Panc1 (cell line): ENCODE measurements around the gene RAP1GAP2. TPM values are rescaled to one million over a fixed set of nuclear protein-coding genes. Genes with fewer than 3 reads are reported as not detected.

ENCODE experiments used
- ATAC-seq: fragments of 200-7000 bp; cut with Tn5 transposase; 2 replicates; pipeline ENCODE4 v1.9.1; 2020; ENCODE audit warnings: mild to moderate bottlenecking, moderate library complexity
- BruUV-seq: library from RNA; stranded (reverse); fragments of 400-500 nt; replicated peaks from 2 replicates; lab custom pipeline; 2021; lab: Mats Ljungman, UMichigan
- CTCF ChIA-PET: fragments of 300-600 bp; sonication (Branson Sonifier 250); formaldehyde crosslinking; loops from one replicate; lab custom pipeline; 2022; ENCODE audit warnings: antibody characterized with exemption; lab: Charles Lee
- POLR2A ChIA-PET: fragments of 300-600 bp; sonication (Branson Sonifier 250); formaldehyde crosslinking; loops from one replicate; lab custom pipeline; 2022; ENCODE audit warnings: antibody characterized with exemption; lab: Charles Lee
- DNase-seq: peaks from one replicate; pipeline ENCODE4 v3.0.0-alpha.2; 2010; ENCODE audit warnings: low read depth, low spot score
- H3K27ac ChIP-seq: 2 replicates; pipeline ENCODE4 v1.5.1; 2011; ENCODE audit warnings: mild to moderate bottlenecking, low read length, inconsistent platforms
- H3K27me3 ChIP-seq: fragments of 200-500 bp; sonication (Bioruptor generic); 2 replicates; pipeline ENCODE4 v1.6.0; 2014; ENCODE audit warnings: low read length, inconsistent platforms; ENCODE audit not compliant: control insufficient read depth, insufficient read depth
- H3K36me3 ChIP-seq: fragments of 200-500 bp; sonication (Bioruptor generic); 2 replicates; pipeline ENCODE4 v1.5.1; 2014; ENCODE audit warnings: inconsistent platforms, mild to moderate bottlenecking, low read length, moderate library complexity; ENCODE audit not compliant: control insufficient read depth, insufficient read depth
- H3K4me1 ChIP-seq: 2 replicates; pipeline ENCODE4 v1.5.1; 2011; ENCODE audit warnings: inconsistent platforms, mild to moderate bottlenecking, low read length, moderate library complexity; ENCODE audit not compliant: control insufficient read depth, insufficient read depth
- H3K4me3 ChIP-seq, 2 experiments: 2 replicates each; pipeline ENCODE4 v1.5.1; 2011 to 2012; ENCODE audit warnings: low read depth in 2 of 2, low read length in 2 of 2, mild to moderate bottlenecking in 2 of 2, inconsistent platforms in 1 of 2, moderate library complexity in 1 of 2
- H3K9me3 ChIP-seq: fragments of 200-500 bp; sonication (Bioruptor generic); 2 replicates; pipeline ENCODE4 v1.5.1; 2014; ENCODE audit warnings: low read depth, mild to moderate bottlenecking, inconsistent platforms, low read length, moderate library complexity; ENCODE audit not compliant: control insufficient read depth, insufficient read depth
- CTCF ChIP-seq: fragments of 450-650 bp; IDR thresholded peaks from 2 replicates; pipeline ENCODE4 v1.5.1; 2017; ENCODE audit warnings: mild to moderate bottlenecking
- POLR2AphosphoS5 ChIP-seq: IDR thresholded peaks from 2 replicates; pipeline ENCODE4 v1.6.1; 2012; ENCODE audit warnings: mild to moderate bottlenecking, low read depth, low read length, moderate library complexity
- REST ChIP-seq, 2 experiments: IDR thresholded peaks; 2 replicates each; pipeline ENCODE4 v1.6.1; 2011 to 2012; ENCODE audit warnings: low read depth in 2 of 2, control low read depth in 1 of 2, low read length in 1 of 2, mild to moderate bottlenecking in 1 of 2, moderate library complexity in 1 of 2; ENCODE audit not compliant: insufficient read depth in 1 of 2
- SIN3A ChIP-seq: IDR thresholded peaks from 2 replicates; pipeline ENCODE4 v1.6.1; 2012; ENCODE audit warnings: low read depth, mild to moderate bottlenecking, low read length, moderate library complexity, borderline replicate concordance; ENCODE audit not compliant: insufficient read depth
- TCF7L2 ChIP-seq: IDR thresholded peaks from 2 replicates; pipeline ENCODE4 v1.6.1; 2011; ENCODE audit warnings: mild to moderate bottlenecking, low read depth, low read length, inconsistent platforms
- in situ Hi-C: cut with HindIII; loops from 2 replicates; pipeline ENCODE4 v1.10.0; 2016; ENCODE audit warnings: low sequenced_read_pairs, low pct_unique_long_range_greater_than_20kb
- intact Hi-C: fragments of 100-400 bp; cut with micrococcal nuclease; formaldehyde crosslinking; loops from one replicate; pipeline ENCODE4 v1.10.0; 2022; ENCODE audit not compliant: unreplicated experiment
- total RNA-seq: library from RNA; stranded (reverse); gene quantifications from one replicate; pipeline ENCODE4 v1.2.1, GENCODE V29; 2021; ENCODE audit not compliant: unreplicated experiment

The RAP1GAP2 gene
- total RNA-seq, 1 experiment from 2014 or later = 10.0 TPM

- POLR2A ChIA-PET = interaction anchor here (0.9 kb wide), 1 partner anchor 84 kb away, joined by 4 read pairs; no protein-coding TSS in a partner anchor
- no peak for ATAC-seq
- no TSS peak for BruUV-seq
- Histone ChIP-seq H3K4me1 (no peaks in the 10 kb centered on the region; the same call in 1 of the 2 replicates), H3K36me3 (no peaks in the 10 kb centered on the region), H3K4me3 (no peak overlapping the region), H3K27me3 (no peaks in the 10 kb centered on the region), H3K27ac (no peak overlapping the region), H3K9me3 (no peaks in the 10 kb centered on the region)
- CTCF ChIA-PET = interaction anchor here (0.7 to 1.4 kb wide), 2 partner anchors 165 kb away, joined by 3 to 23 read pairs; no protein-coding TSS in a partner anchor
- TF ChIP-seq REST (IDR thresholded peaks at IDR 0.05; ENCODE audit: insufficient read depth in 1 of 2, low read depth in 2 of 2, low read length in 1 of 2) (no peak), SIN3A (no peak), POLR2AphosphoS5 (no peak), TCF7L2 (no peak), CTCF (no peak)
- in situ Hi-C loops = no loop called here
- DNase-seq = no peak
- intact Hi-C loops = loop anchor here (2.0 to 10.0 kb wide), 2 partner anchors 87 to 165 kb away; no protein-coding TSS in a partner anchor
Observed at GRCh38 chr17:2847381-2848333, 51.4 kb downstream of the RAP1GAP2 start.

DNA sequence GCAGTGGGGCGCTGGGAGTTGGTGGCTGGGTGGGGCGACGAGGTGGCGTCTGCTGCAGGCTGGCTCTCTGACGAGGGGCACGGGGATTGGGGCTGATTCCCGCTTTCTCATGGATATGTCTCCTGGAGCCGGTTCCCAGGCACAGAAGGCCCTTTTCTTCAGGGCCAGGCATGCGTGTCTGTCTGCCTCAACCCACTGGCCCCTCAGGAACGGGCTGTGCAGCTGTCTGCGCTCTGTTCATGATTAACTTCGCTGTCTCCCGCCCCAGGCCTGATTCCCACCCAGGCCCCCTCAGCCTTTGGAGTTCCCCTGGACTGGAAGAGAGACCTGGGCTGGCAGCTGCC is 53.1 kb downstream of the RAP1GAP2 start:
- ChIA-PET CTCF (interaction anchor here (0.6 to 1.4 kb wide), 3 partner anchors 162 to 302 kb away, joined by 4 to 23 read pairs (median 5); no protein-coding TSS in a partner anchor), POLR2A (no interaction called here)
- TF ChIP-seq TCF7L2 (no peak), REST (IDR thresholded peaks at IDR 0.05; ENCODE audit: insufficient read depth in 1 of 2, low read depth in 2 of 2, low read length in 1 of 2) (no peak), POLR2AphosphoS5 (no peak), CTCF (no peak), SIN3A (no peak)
- DNase-seq (no peak), ATAC-seq (no peak)
- no peak overlapping the region for H3K27ac ChIP-seq
- no TSS peak for BruUV-seq
- H3K36me3 ChIP-seq = no peaks in the 10 kb centered on the region
- in situ Hi-C loops (no loop called here), intact Hi-C loops (loop anchor here (2.0 to 10.0 kb wide), 2 partner anchors 86 to 164 kb away; no protein-coding TSS in a partner anchor)
- H3K4me3 ChIP-seq = no peak overlapping the region
- no peaks in the 10 kb centered on the region; the same call in 1 of the 2 replicates for H3K4me1 ChIP-seq
- no peaks in the 10 kb centered on the region for H3K27me3 ChIP-seq
- no peaks in the 10 kb centered on the region for H3K9me3 ChIP-seq
